IPS DF 6.9 (cell line): ENCODE measurements around the gene RAD51B.

Experiments
- DNase-seq: peaks from one replicate; pipeline ENCODE4 v3.0.0-alpha.2; 2013; ENCODE audit warnings: low read depth, low spot score
- H3K27ac ChIP-seq: one replicate; pipeline ENCODE4 v1.5.1; 2013; ENCODE audit warnings: low read length, control low read depth
- H3K27me3 ChIP-seq: 2 replicates; pipeline ENCODE4 v1.6.1; 2013; ENCODE audit warnings: mild to moderate bottlenecking, low read length; ENCODE audit not compliant: control insufficient read depth, insufficient read depth
- H3K36me3 ChIP-seq: 2 replicates; pipeline ENCODE4 v1.6.1; 2013; ENCODE audit warnings: low read length; ENCODE audit not compliant: control insufficient read depth, insufficient read depth
- H3K4me1 ChIP-seq: 2 replicates; pipeline ENCODE4 v1.6.1; 2013; ENCODE audit warnings: low read length; ENCODE audit not compliant: control insufficient read depth, insufficient read depth
- H3K4me3 ChIP-seq: 2 replicates; pipeline ENCODE4 v1.5.1; 2013; ENCODE audit warnings: mild to moderate bottlenecking, low read length
- H3K9me3 ChIP-seq: 2 replicates; pipeline ENCODE4 v1.6.1; 2013; ENCODE audit warnings: low read length, inconsistent platforms; ENCODE audit not compliant: control insufficient read depth, insufficient read depth
- WGBS: extraction: QIAGEN DNeasy Blood & Tissue Kit; methylation state at CpG from one replicate; pipeline ENCODE4 v1.1.7; 2013; ENCODE audit warnings: mixed read lengths, missing lambda C conversion rate; ENCODE audit not compliant: insufficient read length, insufficient coverage; 5-methylcytosine and 5-hydroxymethylcytosine counted together

Gene RAD51B

GRCh38 chr14:68539789-68540188, 720.2 kb downstream of the RAD51B start:
- Histone ChIP-seq H3K4me1 (no peaks in the 10 kb centered on the region), H3K27me3 (no peaks in the 10 kb centered on the region), H3K27ac (no peak overlapping the region), H3K4me3 (no peak overlapping the region), H3K36me3 (no peaks in the 10 kb centered on the region), H3K9me3 (no peaks in the 10 kb centered on the region)
- DNase-seq = no peak
- no CpG with 5 or more reads among the region's 3 CpGs for WGBS

- Histone ChIP-seq H3K36me3 (no peaks in the 10 kb centered on the region), H3K4me3 (no peak overlapping the region), H3K9me3 (no peaks in the 10 kb centered on the region), H3K4me1 (no peaks in the 10 kb centered on the region), H3K27ac (no peak overlapping the region), H3K27me3 (no peaks in the 10 kb centered on the region)
- DNase-seq = no peak
- no CpG with 5 or more reads among the region's 4 CpGs for WGBS
Observed at GRCh38 chr14:68541178-68541896, 721.8 kb downstream of the RAD51B start.

GRCh38 chr14:68542346-68542745, 722.8 kb downstream of the RAD51B start:
- no peaks in the 10 kb centered on the region for H3K4me1 ChIP-seq
- H3K9me3 ChIP-seq = no peaks in the 10 kb centered on the region
- DNase-seq = no peak
- H3K27ac ChIP-seq = no peak overlapping the region
- no peaks in the 10 kb centered on the region for H3K36me3 ChIP-seq
- no peak overlapping the region for H3K4me3 ChIP-seq
- WGBS = no CpG with 5 or more reads among the region's 2 CpGs
- H3K27me3 ChIP-seq = no peaks in the 10 kb centered on the region

DNA sequence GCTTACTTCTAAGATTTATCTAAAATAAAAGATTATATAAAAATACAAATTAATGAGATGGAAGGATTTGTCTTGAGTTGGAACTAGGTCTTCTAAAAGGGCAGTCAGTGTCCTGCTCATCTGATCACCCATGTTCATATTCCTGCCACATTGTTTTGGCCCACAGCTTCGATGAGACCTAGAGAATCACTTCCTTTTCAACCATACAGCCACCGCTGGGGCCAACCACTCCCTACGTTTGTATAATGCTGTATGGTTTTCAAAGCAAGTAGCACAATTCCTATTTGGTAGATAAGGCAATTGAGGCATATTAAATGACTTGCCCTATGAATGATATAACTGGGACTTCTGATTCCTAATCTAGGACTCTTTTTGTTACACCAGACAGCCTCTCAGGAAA, 723.9 kb downstream of the RAD51B start:
- no peak overlapping the region for H3K4me3 ChIP-seq
- H3K36me3 ChIP-seq = no peaks in the 10 kb centered on the region
- H3K4me1 ChIP-seq = peaks cover 4% of the 10 kb centered on the region
- no CpG with 5 or more reads among the region's 3 CpGs for WGBS
- DNase-seq = no peak
- no peaks in the 10 kb centered on the region for H3K9me3 ChIP-seq
- H3K27me3 ChIP-seq = no peaks in the 10 kb centered on the region
- no peak overlapping the region for H3K27ac ChIP-seq

- Histone ChIP-seq H3K4me3 (no peak overlapping the region), H3K27ac (no peak overlapping the region)
Observed at GRCh38 chr14:68544081-68544892, 724.7 kb downstream of the RAD51B start.

GRCh38 chr14:68546839-68547238, 727.3 kb downstream of the RAD51B start:
- H3K9me3 ChIP-seq = no peaks in the 10 kb centered on the region
- no peak overlapping the region for H3K4me3 ChIP-seq
- no peak overlapping the region for H3K27ac ChIP-seq
- WGBS = no CpG with 5 or more reads among the region's 5 CpGs
- DNase-seq = no peak
- H3K36me3 ChIP-seq = no peaks in the 10 kb centered on the region
- H3K27me3 ChIP-seq = no peaks in the 10 kb centered on the region
- H3K4me1 ChIP-seq = peaks cover 9% of the 10 kb centered on the region

More at GRCh38 chr14:68544081-68544892, 724.7 kb downstream of the RAD51B start:
- peaks cover 8% of the 10 kb centered on the region for H3K4me1 ChIP-seq
- no peak for DNase-seq
- H3K36me3 ChIP-seq = no peaks in the 10 kb centered on the region
- H3K27me3 ChIP-seq = no peaks in the 10 kb centered on the region
- no CpG with 5 or more reads among the region's 5 CpGs for WGBS
- H3K9me3 ChIP-seq = no peaks in the 10 kb centered on the region

GRCh38 chr14:68547305-68548193, 728.0 kb downstream of the RAD51B start:
- Histone ChIP-seq H3K27ac (no peak overlapping the region), H3K9me3 (no peaks in the 10 kb centered on the region), H3K4me1 (peaks cover 9% of the 10 kb centered on the region), H3K4me3 (no peak overlapping the region), H3K27me3 (no peaks in the 10 kb centered on the region), H3K36me3 (no peaks in the 10 kb centered on the region)
- no CpG with 5 or more reads among the region's 12 CpGs for WGBS
- DNase-seq = no peak

DNA sequence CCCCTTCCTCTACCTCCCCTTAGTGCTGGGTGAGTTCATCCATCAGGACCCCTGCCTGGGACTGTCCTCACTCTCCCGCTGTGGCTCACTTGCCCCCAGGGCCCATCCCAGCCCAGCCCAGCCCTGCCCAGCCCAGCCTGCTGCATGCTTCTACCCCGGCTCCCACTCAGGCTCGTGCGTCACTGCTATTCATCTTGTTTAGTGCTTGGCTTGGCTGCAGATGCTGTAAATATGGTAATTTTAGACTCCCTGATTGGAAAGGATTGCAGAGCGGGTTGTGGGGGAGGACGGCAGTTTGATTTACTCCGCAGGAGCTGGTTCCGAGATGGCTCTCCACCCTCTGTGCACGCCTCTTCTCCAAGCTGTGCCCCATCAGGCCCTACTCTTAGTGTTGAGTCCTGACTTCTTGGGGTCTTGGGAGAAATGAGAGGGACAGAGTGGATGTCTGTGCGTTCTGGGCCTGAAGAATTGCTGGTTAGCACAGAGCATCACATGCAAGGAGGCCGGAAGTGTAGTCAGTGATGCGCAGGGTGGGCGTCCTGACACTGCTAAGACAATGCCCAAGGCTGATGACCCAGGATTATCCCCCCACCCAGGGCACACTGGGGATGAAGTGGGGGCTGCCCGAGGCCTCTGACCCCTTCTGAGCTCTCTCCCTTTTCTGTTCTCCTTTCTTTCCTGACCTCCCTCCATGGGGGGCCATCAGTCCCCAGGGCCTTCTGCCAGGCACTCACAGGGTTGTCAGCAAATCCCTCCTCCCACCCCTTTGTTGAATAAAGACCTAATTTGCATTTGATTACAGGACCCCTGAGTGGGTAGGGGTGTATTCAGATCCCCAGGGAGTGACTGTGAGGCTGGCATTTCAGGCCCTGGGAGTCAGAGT, 728.9 kb downstream of the RAD51B start:
- Histone ChIP-seq H3K27me3 (no peaks in the 10 kb centered on the region), H3K4me1 (peaks cover 9% of the 10 kb centered on the region), H3K9me3 (no peaks in the 10 kb centered on the region), H3K36me3 (no peaks in the 10 kb centered on the region), H3K4me3 (no peak overlapping the region), H3K27ac (no peak overlapping the region)
- no peak for DNase-seq
- WGBS = no CpG with 5 or more reads among the region's 14 CpGs

DNA sequence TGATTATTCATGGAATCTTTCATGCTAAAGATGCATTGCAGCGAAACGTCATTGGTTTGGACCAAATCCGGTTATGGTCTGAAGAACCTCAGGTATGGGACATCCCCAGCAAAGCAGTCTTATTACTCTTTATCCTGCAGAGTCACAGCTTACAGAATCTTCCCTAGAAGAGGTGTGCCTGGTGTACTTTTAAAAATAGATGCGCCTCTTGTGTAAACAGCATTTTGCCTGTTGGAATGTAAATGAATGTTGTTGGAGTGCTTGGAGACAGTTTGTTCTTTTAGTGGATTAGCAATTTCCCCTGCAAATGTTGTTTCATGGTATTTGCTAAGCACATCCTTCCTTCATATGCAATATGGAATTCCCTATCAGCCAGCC, 730.7 kb downstream of the RAD51B start:
- no peaks in the 10 kb centered on the region for H3K9me3 ChIP-seq
- H3K27me3 ChIP-seq = no peaks in the 10 kb centered on the region
- peaks cover 9% of the 10 kb centered on the region for H3K4me1 ChIP-seq
- no peak overlapping the region for H3K27ac ChIP-seq
- no CpG with 5 or more reads among the region's 4 CpGs for WGBS
- DNase-seq = no peak
- no peak overlapping the region for H3K4me3 ChIP-seq
- H3K36me3 ChIP-seq = no peaks in the 10 kb centered on the region
